Purkinje cell (primary cell): ENCODE results near the gene TGM1. TPM values are rescaled to one million over a fixed set of nuclear protein-coding genes. Genes with fewer than 3 reads are reported as not detected.

Experiments
- polyA plus RNA-seq: library from polyadenylated mRNA; unstranded; fragments of >200 nt; fragmentation: Nextera tagmentation; gene quantifications from 2 replicates; pipeline ENCODE4 v1.2.1, GENCODE V29; 2014

The TGM1 gene
- polyA plus RNA-seq, result not detected in 2 replicates

GRCh38 chr14:24262821-24263733 lies at the start of gene TGM1:
TSS of gene TGM1 (minus strand) at chr14:24263177. CDS start at chr14:24262352, 825 bp downstream.

DNA sequence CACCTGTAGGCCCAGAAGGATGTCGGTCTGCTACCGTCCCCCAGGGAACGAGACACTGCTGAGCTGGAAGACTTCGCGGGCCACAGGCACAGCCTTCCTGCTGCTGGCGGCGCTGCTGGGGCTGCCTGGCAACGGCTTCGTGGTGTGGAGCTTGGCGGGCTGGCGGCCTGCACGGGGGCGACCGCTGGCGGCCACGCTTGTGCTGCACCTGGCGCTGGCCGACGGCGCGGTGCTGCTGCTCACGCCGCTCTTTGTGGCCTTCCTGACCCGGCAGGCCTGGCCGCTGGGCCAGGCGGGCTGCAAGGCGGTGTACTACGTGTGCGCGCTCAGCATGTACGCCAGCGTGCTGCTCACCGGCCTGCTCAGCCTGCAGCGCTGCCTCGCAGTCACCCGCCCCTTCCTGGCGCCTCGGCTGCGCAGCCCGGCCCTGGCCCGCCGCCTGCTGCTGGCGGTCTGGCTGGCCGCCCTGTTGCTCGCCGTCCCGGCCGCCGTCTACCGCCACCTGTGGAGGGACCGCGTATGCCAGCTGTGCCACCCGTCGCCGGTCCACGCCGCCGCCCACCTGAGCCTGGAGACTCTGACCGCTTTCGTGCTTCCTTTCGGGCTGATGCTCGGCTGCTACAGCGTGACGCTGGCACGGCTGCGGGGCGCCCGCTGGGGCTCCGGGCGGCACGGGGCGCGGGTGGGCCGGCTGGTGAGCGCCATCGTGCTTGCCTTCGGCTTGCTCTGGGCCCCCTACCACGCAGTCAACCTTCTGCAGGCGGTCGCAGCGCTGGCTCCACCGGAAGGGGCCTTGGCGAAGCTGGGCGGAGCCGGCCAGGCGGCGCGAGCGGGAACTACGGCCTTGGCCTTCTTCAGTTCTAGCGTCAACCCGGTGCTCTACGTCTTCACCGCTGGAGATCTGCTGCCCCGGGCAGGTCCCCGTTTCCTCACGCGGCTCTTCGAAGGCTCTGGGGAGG lies 47.9 kb upstream of the TGM1 start, which contains the start of gene LTB4R:
Gene LTB4R (plus strand): TSS at position 857 of the 959 bp plus-strand sequence. CDS start 4,150 bp downstream, outside the sequence.

GRCh38 chr14:24309538-24310264 lies 46.7 kb upstream of the TGM1 start, which contains the start of gene LTB4R2:
TSS of gene LTB4R2 (plus strand) at chr14:24310140. CDS start at chr14:24310665, 525 bp downstream.

DNA sequence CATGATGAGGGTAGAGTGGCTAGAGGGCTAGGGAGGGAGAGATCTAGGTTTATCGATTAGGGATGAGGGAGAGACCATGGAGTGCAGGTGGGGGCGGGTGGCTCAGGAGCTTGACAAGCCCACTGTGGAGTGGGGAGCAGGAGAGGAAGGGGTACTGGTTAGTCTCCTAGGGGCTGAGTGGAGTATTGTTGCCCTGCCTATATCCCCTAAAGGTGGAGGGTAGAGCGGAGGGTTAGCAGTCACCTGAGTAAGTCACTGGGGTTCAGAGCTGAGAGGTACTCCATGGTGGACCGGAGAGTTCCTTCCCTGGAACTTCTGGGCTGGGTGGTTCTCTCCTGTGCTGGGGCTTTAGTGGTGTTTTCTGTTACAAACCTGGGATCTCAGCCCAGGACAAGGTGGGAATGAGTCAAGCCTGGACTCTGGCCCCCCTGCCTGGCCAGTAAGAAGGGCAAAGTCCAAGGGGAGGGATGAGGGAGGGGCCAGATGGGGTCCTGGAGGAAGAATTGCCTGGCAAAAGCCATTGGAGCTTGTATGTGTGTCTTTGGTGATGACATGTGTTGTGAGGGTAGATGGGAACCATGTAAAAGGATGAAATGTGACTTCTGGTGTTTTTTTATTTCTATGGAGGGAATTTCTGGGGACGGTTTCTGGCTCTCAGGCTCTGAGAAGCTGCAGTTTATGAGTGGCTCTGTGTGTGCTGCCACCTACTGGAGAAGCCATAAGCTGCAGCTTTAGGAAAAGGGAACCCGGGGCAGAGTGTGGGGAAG lies 44.8 kb upstream of the TGM1 start, which contains the start of gene CIDEB:
Gene CIDEB (minus strand): TSS at position 403 of the 767 bp plus-strand sequence. CDS start 119 bp downstream, at position 284.

GRCh38 chr14:24299255-24300191 lies 36.5 kb upstream of the TGM1 start, which contains the start of the genes DHRS1 and NOP9:
TSS of gene DHRS1 (minus strand) at chr14:24299780. CDS start at chr14:24299106, 674 bp downstream.
TSS of gene NOP9 (plus strand) at chr14:24299850. CDS start at chr14:24299955, 105 bp downstream.

GRCh38 chr14:24271134-24271833 lies 8.3 kb upstream of the TGM1 start, which contains the start of gene RABGGTA:
TSS of gene RABGGTA (minus strand) at chr14:24271597. CDS start at chr14:24271115, 482 bp downstream.

GRCh38 chr14:24232645-24233537 lies 30.1 kb downstream of the TGM1 start, which contains the start of gene GMPR2:
TSS of gene GMPR2 (plus strand) at chr14:24232929. CDS start at chr14:24233254, 325 bp downstream.

GRCh38 chr14:24232121-24232644 lies 30.8 kb downstream of the TGM1 start, which contains the start of gene NEDD8:
TSS of gene NEDD8 (minus strand) at chr14:24232367. CDS start at chr14:24232267, 100 bp downstream.

GRCh38 chr14:24215495-24216344 lies 47.3 kb downstream of the TGM1 start, which contains the start of gene MDP1:
TSS of gene MDP1 (minus strand) at chr14:24216066. CDS start at chr14:24215955, 111 bp downstream.

GRCh38 chr14:24212924-24213865 lies 49.8 kb downstream of the TGM1 start, which contains the start of gene CHMP4A:
TSS of gene CHMP4A (minus strand) at chr14:24213488. CDS start at chr14:24213439, 49 bp downstream.

Other genes with a start within 250 kb of the TGM1 start
- gene CARMIL3, start 211.2 kb downstream of the TGM1 start, polyA plus RNA-seq, result 0.52 and 1.0 TPM in 2 replicates
- 30.4 and 42.2 TPM in 2 replicates for gene CPNE6, start 191.6 kb downstream of the TGM1 start, polyA plus RNA-seq
- gene PCK2, start 168.9 kb downstream of the TGM1 start, polyA plus RNA-seq, result 1.2 TPM in 1 of 2 replicates, not detected in the other
- gene DCAF11, start 148.4 kb downstream of the TGM1 start, polyA plus RNA-seq, result 9.2 and 10.2 TPM in 2 replicates
- gene NRL, start 148.2 kb downstream of the TGM1 start, polyA plus RNA-seq, result 0.27 TPM in 1 of 2 replicates, not detected in the other
- gene FITM1, start 132.5 kb downstream of the TGM1 start, polyA plus RNA-seq, result not detected in 2 replicates
- 104 and 112 TPM in 2 replicates for gene PSME1, start 127.0 kb downstream of the TGM1 start, polyA plus RNA-seq
- gene EMC9, start 121.6 kb downstream of the TGM1 start, polyA plus RNA-seq, result 21.2 and 22.7 TPM in 2 replicates
- 117 and 133 TPM in 2 replicates for gene PSME2, start 116.6 kb downstream of the TGM1 start, polyA plus RNA-seq
- 15.5 and 28.7 TPM in 2 replicates for gene RNF31, start 115.7 kb downstream of the TGM1 start, polyA plus RNA-seq
- 5.3 and 7.2 TPM in 2 replicates for gene IRF9, start 101.9 kb downstream of the TGM1 start, polyA plus RNA-seq
- 6.9 and 12.6 TPM in 2 replicates for gene REC8, start 91.1 kb downstream of the TGM1 start, polyA plus RNA-seq
- gene IPO4, start 74.4 kb downstream of the TGM1 start, polyA plus RNA-seq, result 11.9 and 14.7 TPM in 2 replicates
- 16.9 and 18.7 TPM in 2 replicates for gene TM9SF1, start 67.7 kb downstream of the TGM1 start, polyA plus RNA-seq
- gene TSSK4, start 57.5 kb downstream of the TGM1 start, polyA plus RNA-seq, result not detected in 2 replicates
- 36.2 and 56.5 TPM in 2 replicates for gene CHMP4A, start 49.7 kb downstream of the TGM1 start, polyA plus RNA-seq
- gene MDP1, start 47.1 kb downstream of the TGM1 start, polyA plus RNA-seq, result 35.8 and 55.7 TPM in 2 replicates
- gene NEDD8, start 30.8 kb downstream of the TGM1 start, polyA plus RNA-seq, result 1,309 and 1,370 TPM in 2 replicates
- 57.3 and 98.9 TPM in 2 replicates for gene GMPR2, start 30.2 kb downstream of the TGM1 start, polyA plus RNA-seq
- gene TINF2, start 20.6 kb downstream of the TGM1 start, polyA plus RNA-seq, result 21.3 and 23.5 TPM in 2 replicates
- 13.6 and 17.3 TPM in 2 replicates for gene RABGGTA, start 8.4 kb upstream of the TGM1 start, polyA plus RNA-seq
- 7.7 and 15.5 TPM in 2 replicates for gene DHRS1, start 36.6 kb upstream of the TGM1 start, polyA plus RNA-seq
- gene NOP9, start 36.7 kb upstream of the TGM1 start, polyA plus RNA-seq, result 3.4 and 5.3 TPM in 2 replicates
- 3.6 TPM in 1 of 2 replicates, not detected in the other for gene CIDEB, start 44.8 kb upstream of the TGM1 start, polyA plus RNA-seq
- 0.86 TPM in 1 of 2 replicates, not detected in the other for gene LTB4R2, start 47.0 kb upstream of the TGM1 start, polyA plus RNA-seq
- 0.79 and 1.8 TPM in 2 replicates for gene LTB4R, start 48.3 kb upstream of the TGM1 start, polyA plus RNA-seq
- gene ADCY4, start 71.9 kb upstream of the TGM1 start, polyA plus RNA-seq, result 0.99 TPM in 1 of 2 replicates, not detected in the other
- not detected in 2 replicates for gene RIPK3, start 76.8 kb upstream of the TGM1 start, polyA plus RNA-seq
- gene NFATC4, start 105.0 kb upstream of the TGM1 start, polyA plus RNA-seq, result 0.81 and 6.9 TPM in 2 replicates
- 0.05 and 0.87 TPM in 2 replicates for gene NYNRIN, start 135.8 kb upstream of the TGM1 start, polyA plus RNA-seq
- 2.9 and 5.2 TPM in 2 replicates for gene CBLN3, start 166.5 kb upstream of the TGM1 start, polyA plus RNA-seq
- 0.28 and 0.52 TPM in 2 replicates for gene KHNYN, start 166.8 kb upstream of the TGM1 start, polyA plus RNA-seq
- 100 and 109 TPM in 2 replicates for gene SDR39U1, start 179.6 kb upstream of the TGM1 start, polyA plus RNA-seq
- gene CMA1, start 245.1 kb upstream of the TGM1 start, polyA plus RNA-seq, result not detected in 2 replicates